Measurements from ENCODE around the gene KCNRG. TPM values are rescaled to one million over a fixed set of nuclear protein-coding genes. Genes with fewer than 3 reads are reported as not detected.

Gene KCNRG
- total RNA-seq, 1 donor: 4.0 TPM

DNA sequence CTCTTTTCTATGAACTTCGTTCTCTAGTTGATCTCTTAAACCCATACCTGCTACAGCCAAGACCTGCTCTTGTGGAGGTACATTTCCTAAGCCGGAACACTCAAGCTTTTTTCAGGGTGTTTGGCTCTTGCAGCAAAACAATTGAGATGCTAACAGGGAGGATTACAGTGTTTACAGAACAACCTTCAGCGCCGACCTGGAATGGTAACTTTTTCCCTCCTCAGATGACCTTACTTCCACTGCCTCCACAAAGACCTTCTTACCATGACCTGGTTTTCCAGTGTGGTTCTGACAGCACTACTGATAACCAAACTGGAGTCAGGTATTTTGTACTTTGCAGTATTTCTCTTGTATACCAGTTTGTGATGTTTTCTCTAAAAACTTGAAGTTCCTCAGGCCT is 506 bp downstream of the KCNRG start:
- H3K36me3 ChIP-seq (ENCODE audit: insufficient read depth, low read length): peaks cover 50% of the 10 kb centered on the region
- peak overlapping the region; percentile 87 for H3K27ac ChIP-seq (ENCODE audit: low read depth, low read length)
- peak overlapping the region; percentile 37 for H3K4me2 ChIP-seq (ENCODE audit: insufficient read depth, low read length)

DNA sequence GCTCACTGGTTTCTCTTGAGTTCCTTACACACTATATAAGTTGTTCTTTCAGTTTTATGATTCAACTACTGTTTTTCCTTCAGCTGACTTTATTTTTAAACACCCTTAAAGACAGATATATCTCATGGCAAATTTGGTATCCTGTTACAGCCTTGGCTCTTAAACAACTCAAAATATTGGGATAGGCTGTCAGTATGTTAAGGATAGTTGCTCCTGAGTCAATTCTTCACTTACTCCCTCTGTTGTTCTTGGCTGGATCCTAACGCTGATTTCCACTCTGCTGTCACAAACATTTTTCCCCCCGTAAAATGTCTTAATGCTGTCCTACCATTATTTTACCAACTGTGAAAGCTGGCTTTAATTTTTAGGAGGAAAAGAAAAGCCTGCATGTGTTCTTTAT is 1.2 kb downstream of the KCNRG start:
- Histone ChIP-seq H3K79me2 (ENCODE audit: insufficient read depth, low read length) (peaks cover 30% of the 10 kb centered on the region), H3K4me1 (ENCODE audit: insufficient read depth, low read length) (peaks cover 41% of the 10 kb centered on the region), H3K27ac (ENCODE audit: low read depth, low read length) (peak overlapping the region; percentile 87), H3K9me3 (ENCODE audit: low read depth, low read length) (no peaks in the 10 kb centered on the region), H2AFZ (ENCODE audit: low read length) (no peak overlapping the region), H3K4me2 (ENCODE audit: insufficient read depth, low read length) (peak overlapping the region; percentile 37), H3K36me3 (ENCODE audit: insufficient read depth, low read length) (peaks cover 50% of the 10 kb centered on the region), H4K20me1 (ENCODE audit: insufficient read depth, low read length) (no peaks in the 10 kb centered on the region), H3K4me3 (ENCODE audit: insufficient read depth, low read length) (no peak overlapping the region), H3K27me3 (ENCODE audit: insufficient read depth, low read length) (no peaks in the 10 kb centered on the region)
- DNase-seq (ENCODE audit: insufficient read length, low spot score, missing footprints): no peak
- TF ChIP-seq, protein P1, sequence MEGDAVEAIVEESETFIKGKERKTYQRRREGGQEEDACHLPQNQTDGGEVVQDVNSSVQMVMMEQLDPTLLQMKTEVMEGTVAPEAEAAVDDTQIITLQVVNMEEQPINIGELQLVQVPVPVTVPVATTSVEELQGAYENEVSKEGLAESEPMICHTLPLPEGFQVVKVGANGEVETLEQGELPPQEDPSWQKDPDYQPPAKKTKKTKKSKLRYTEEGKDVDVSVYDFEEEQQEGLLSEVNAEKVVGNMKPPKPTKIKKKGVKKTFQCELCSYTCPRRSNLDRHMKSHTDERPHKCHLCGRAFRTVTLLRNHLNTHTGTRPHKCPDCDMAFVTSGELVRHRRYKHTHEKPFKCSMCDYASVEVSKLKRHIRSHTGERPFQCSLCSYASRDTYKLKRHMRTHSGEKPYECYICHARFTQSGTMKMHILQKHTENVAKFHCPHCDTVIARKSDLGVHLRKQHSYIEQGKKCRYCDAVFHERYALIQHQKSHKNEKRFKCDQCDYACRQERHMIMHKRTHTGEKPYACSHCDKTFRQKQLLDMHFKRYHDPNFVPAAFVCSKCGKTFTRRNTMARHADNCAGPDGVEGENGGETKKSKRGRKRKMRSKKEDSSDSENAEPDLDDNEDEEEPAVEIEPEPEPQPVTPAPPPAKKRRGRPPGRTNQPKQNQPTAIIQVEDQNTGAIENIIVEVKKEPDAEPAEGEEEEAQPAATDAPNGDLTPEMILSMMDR (IDR thresholded peaks at IDR 0.05; ENCODE audit: extremely low read depth, low read depth, low read length): no peak

More for the DNA sequence above, 506 bp downstream of the KCNRG start:
- Histone ChIP-seq H2AFZ (ENCODE audit: low read length) (no peak overlapping the region), H3K79me2 (ENCODE audit: insufficient read depth, low read length) (peaks cover 37% of the 10 kb centered on the region), H3K9me3 (ENCODE audit: low read depth, low read length) (no peaks in the 10 kb centered on the region), H3K4me1 (ENCODE audit: insufficient read depth, low read length) (peaks cover 41% of the 10 kb centered on the region), H4K20me1 (ENCODE audit: insufficient read depth, low read length) (no peaks in the 10 kb centered on the region), H3K27me3 (ENCODE audit: insufficient read depth, low read length) (no peaks in the 10 kb centered on the region), H3K4me3 (ENCODE audit: insufficient read depth, low read length) (peak overlapping the region; percentile 22)
- TF ChIP-seq, protein P1 (IDR thresholded peaks at IDR 0.05; ENCODE audit: extremely low read depth, low read depth, low read length): no peak
- DNase-seq (ENCODE audit: insufficient read length, low spot score, missing footprints): no peak

DNA sequence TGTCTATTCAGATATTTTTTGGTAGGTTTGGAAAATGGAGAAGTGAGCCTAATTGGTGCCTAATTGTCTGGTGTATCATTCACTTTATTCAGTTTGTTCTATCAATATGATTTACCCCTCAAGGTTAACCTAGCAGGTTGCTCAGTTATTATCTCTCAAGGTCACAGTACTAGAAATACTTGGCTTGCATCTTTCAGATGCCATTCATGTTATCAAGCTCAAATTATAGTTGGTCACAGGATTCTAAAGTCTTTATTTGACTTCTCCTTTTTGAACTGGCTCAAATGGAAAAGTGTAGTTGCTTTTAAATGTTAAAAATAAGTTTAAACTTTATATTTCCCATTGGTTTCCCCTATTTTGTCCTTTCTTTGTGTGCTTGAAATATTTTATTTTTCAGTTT is 2.6 kb downstream of the KCNRG start:
- Histone ChIP-seq H3K9me3 (ENCODE audit: low read depth, low read length) (no peaks in the 10 kb centered on the region), H3K4me2 (ENCODE audit: insufficient read depth, low read length) (peak overlapping the region; percentile 17), H3K4me1 (ENCODE audit: insufficient read depth, low read length) (peaks cover 41% of the 10 kb centered on the region), H3K79me2 (ENCODE audit: insufficient read depth, low read length) (peaks cover 17% of the 10 kb centered on the region), H4K20me1 (ENCODE audit: insufficient read depth, low read length) (no peaks in the 10 kb centered on the region), H3K36me3 (ENCODE audit: insufficient read depth, low read length) (peaks cover 38% of the 10 kb centered on the region), H2AFZ (ENCODE audit: low read length) (no peak overlapping the region), H3K27me3 (ENCODE audit: insufficient read depth, low read length) (no peaks in the 10 kb centered on the region), H3K4me3 (ENCODE audit: insufficient read depth, low read length) (no peak overlapping the region), H3K27ac (ENCODE audit: low read depth, low read length) (peak overlapping the region; percentile 87)
- DNase-seq (ENCODE audit: insufficient read length, low spot score, missing footprints): no peak
- TF ChIP-seq, protein P1 (IDR thresholded peaks at IDR 0.05; ENCODE audit: extremely low read depth, low read depth, low read length): no peak

DNA sequence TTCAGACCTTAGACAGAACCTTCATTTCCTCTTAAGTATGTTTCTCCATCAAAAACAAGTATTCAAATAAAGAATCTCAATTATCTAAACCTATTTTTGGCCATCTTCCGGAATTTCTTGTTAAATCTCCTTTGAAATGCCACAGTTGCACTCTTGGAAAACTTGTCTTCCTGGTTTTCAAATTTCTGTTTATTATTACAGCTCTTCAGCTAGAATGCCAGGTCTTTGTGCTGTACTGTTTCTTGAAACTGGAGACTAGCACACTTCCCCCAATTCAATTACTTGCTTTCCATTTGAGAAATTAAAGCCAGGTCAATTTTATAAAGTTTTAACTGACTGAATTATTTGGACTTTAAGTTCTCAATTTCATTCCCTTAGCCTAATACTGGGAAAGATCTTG is 10.2 kb downstream of the KCNRG start:
- H3K4me2 ChIP-seq (ENCODE audit: insufficient read depth, low read length): no peak overlapping the region
- no peaks in the 10 kb centered on the region for H3K4me1 ChIP-seq (ENCODE audit: insufficient read depth, low read length)
- H2AFZ ChIP-seq (ENCODE audit: low read length): no peak overlapping the region
- H3K27me3 ChIP-seq (ENCODE audit: insufficient read depth, low read length): no peaks in the 10 kb centered on the region
- no peak overlapping the region for H3K4me3 ChIP-seq (ENCODE audit: insufficient read depth, low read length)
- no peaks in the 10 kb centered on the region for H3K9me3 ChIP-seq (ENCODE audit: low read depth, low read length)
- H3K36me3 ChIP-seq (ENCODE audit: insufficient read depth, low read length): peaks cover 34% of the 10 kb centered on the region
- H3K27ac ChIP-seq (ENCODE audit: low read depth, low read length): no peak overlapping the region
- no peaks in the 10 kb centered on the region for H3K79me2 ChIP-seq (ENCODE audit: insufficient read depth, low read length)
- TF ChIP-seq, protein P1 (IDR thresholded peaks at IDR 0.05; ENCODE audit: extremely low read depth, low read depth, low read length): no peak
- no peaks in the 10 kb centered on the region for H4K20me1 ChIP-seq (ENCODE audit: insufficient read depth, low read length)
- DNase-seq (ENCODE audit: insufficient read length, low spot score, missing footprints): no peak
